GM18951 (cell line): Measurements from ENCODE around the gene USP13.

ENCODE experiments used
- POLR2A ChIP-seq: IDR thresholded peaks from 4 replicates; pipeline ENCODE4 v1.6.1; 2011; ENCODE audit warnings: mild to moderate bottlenecking; ENCODE audit not compliant: insufficient read length, insufficient read depth; ENCODE audit errors: extremely low read depth
- in situ Hi-C: fragments of 300-500 bp; cut with MboI; formaldehyde crosslinking; loops from one replicate; pipeline ENCODE4 v1.12.0; 2022; ENCODE audit warnings: low sequenced_read_pairs, mixed read lengths, inconsistent platforms; ENCODE audit not compliant: unreplicated experiment

USP13 gene

GRCh38 chr3:179720196-179720595 is 67.4 kb downstream of the USP13 start:
- in situ Hi-C loops: no loop called here
- no peak for TF ChIP-seq POLR2A

- in situ Hi-C loops: no loop called here
- no peak for TF ChIP-seq POLR2A
Observed at GRCh38 chr3:179723617-179724016, 70.8 kb downstream of the USP13 start.

GRCh38 chr3:179726075-179726699 is 73.3 kb downstream of the USP13 start:
- in situ Hi-C loops: no loop called here
- no peak for TF ChIP-seq POLR2A

GRCh38 chr3:179729086-179729485 is 76.2 kb downstream of the USP13 start:
- no peak for TF ChIP-seq POLR2A
- in situ Hi-C loops: no loop called here

- in situ Hi-C loops: no loop called here
- no peak for TF ChIP-seq POLR2A
Observed at GRCh38 chr3:179729981-179730380, 77.1 kb downstream of the USP13 start.

- TF ChIP-seq POLR2A: no peak
- in situ Hi-C loops: no loop called here
Observed at GRCh38 chr3:179730506-179730905, 77.7 kb downstream of the USP13 start.

GRCh38 chr3:179731544-179731943 is 78.7 kb downstream of the USP13 start:
- TF ChIP-seq POLR2A: no peak
- in situ Hi-C loops: no loop called here

- TF ChIP-seq POLR2A: no peak
- in situ Hi-C loops: no loop called here
Observed at GRCh38 chr3:179732661-179733348, 80.0 kb downstream of the USP13 start.

- no peak for TF ChIP-seq POLR2A
- in situ Hi-C loops: no loop called here
Observed at GRCh38 chr3:179733797-179734196, 81.0 kb downstream of the USP13 start.

GRCh38 chr3:179734497-179735281 is 81.8 kb downstream of the USP13 start:
- in situ Hi-C loops: no loop called here
- TF ChIP-seq POLR2A: no peak

- no peak for TF ChIP-seq POLR2A
- in situ Hi-C loops: no loop called here
Observed at GRCh38 chr3:179735321-179735720, 82.5 kb downstream of the USP13 start.

GRCh38 chr3:179738998-179739397 is 86.2 kb downstream of the USP13 start:
- in situ Hi-C loops: no loop called here

GRCh38 chr3:179739816-179740594 is 87.2 kb downstream of the USP13 start:
- no peak for TF ChIP-seq POLR2A
- in situ Hi-C loops: no loop called here

More at GRCh38 chr3:179738998-179739397, 86.2 kb downstream of the USP13 start:
- no peak for TF ChIP-seq POLR2A
